Transverse colon (tissue), 4 donors: ENCODE measurements around the gene IMMP2L. TPM values are rescaled to one million over a fixed set of nuclear protein-coding genes. Genes with fewer than 3 reads are reported as not detected.

Source experiments
- DNase-seq: peaks from one replicate; pipeline ENCODE4 v3.0.0-alpha.2; 2019
- H3K27ac ChIP-seq, 4 donors: fragments of 200-600 bp; sonication (generic); 2 replicates each; pipeline ENCODE4 v1.5.1; 2016 to 2018; ENCODE audit warnings: inconsistent platforms in 4 of 4
- H3K27me3 ChIP-seq: fragments of 200-600 bp; sonication (generic); 2 replicates; pipeline ENCODE4 v1.5.1; 2017; ENCODE audit warnings: inconsistent platforms
- H3K36me3 ChIP-seq, 4 donors: fragments of 200-600 bp; sonication (generic); 2 replicates each; pipeline ENCODE4 v1.5.1; 2017 to 2019; ENCODE audit warnings: inconsistent platforms in 4 of 4
- H3K4me1 ChIP-seq, 4 donors: fragments of 200-600 bp; sonication (generic); 2 replicates each; pipeline ENCODE4 v1.5.1; 2017 to 2020; ENCODE audit warnings: inconsistent platforms in 4 of 4
- H3K4me3 ChIP-seq, 4 donors: fragments of 200-600 bp; sonication (generic); 1 replicate in 1 of 4; 2 replicates in 3 of 4; pipeline versions ENCODE4 v1.5.1 to v1.6.1; 2017 to 2019; ENCODE audit warnings: inconsistent platforms in 4 of 4
- H3K9me3 ChIP-seq, 2 donors: fragments of 200-600 bp; sonication (generic); 2 replicates each; pipeline ENCODE4 v1.5.1; 2017 to 2019; ENCODE audit warnings: inconsistent platforms in 2 of 2
- EP300 ChIP-seq: sonication (generic); formaldehyde crosslinking; IDR thresholded peaks from one replicate; pipeline ENCODE4 v1.6.1; 2017; ENCODE audit warnings: antibody characterized with exemption, low read depth
- POLR2A ChIP-seq: fragments of 450-650 bp; IDR thresholded peaks from one replicate; pipeline ENCODE4 v1.6.1; 2016; ENCODE audit warnings: antibody characterized with exemption, mild to moderate bottlenecking, moderate library complexity
- POLR2AphosphoS5 ChIP-seq, 3 donors: sonication (generic); formaldehyde crosslinking; IDR thresholded peaks; one replicate each; pipeline ENCODE4 v1.6.1; 2016; ENCODE audit warnings: antibody characterized with exemption in 3 of 3
- WGBS, 2 donors: methylation state at CpG; one replicate each; pipeline ENCODE4 v1.1.5; 2018; ENCODE audit warnings: low coverage in 1 of 2; 5-methylcytosine and 5-hydroxymethylcytosine counted together
- in situ Hi-C, 4 donors: fragments of 200-750 bp; cut with MboI; loops; one replicate each; pipeline versions ENCODE4 v1.15.0 to v1.15.1; 2017; ENCODE audit warnings: low sequenced_read_pairs in 3 of 4, low pct_ligation_motif_present in 1 of 4, low pct_unique_long_range_greater_than_20kb in 1 of 4
- intact Hi-C: fragments of 100-400 bp; cut with DNase I; formaldehyde crosslinking; loops from one replicate; pipeline ENCODE4 v1.15.1; 2023; ENCODE audit warnings: low total_unique reads
- total RNA-seq, 4 donors: library from RNA; depleted of rRNA; stranded (reverse); fragments of >200 nt; gene quantifications; one replicate each; pipeline ENCODE4 v1.1.0, GENCODE V29; 2016
- TF ChIP-seq, protein P1 (sequence below), 5 experiments: fragments of 200-600 bp in 3 of 5; fragments of 450-650 bp in 2 of 5; sonication (generic) in 3 of 5; IDR thresholded peaks; 1 replicate in 2 of 5; 2 replicates in 3 of 5; pipeline ENCODE4 v1.5.1; 2016 to 2017; ENCODE audit warnings: antibody characterized with exemption in 5 of 5, inconsistent platforms in 3 of 5, mild to moderate bottlenecking in 2 of 5, moderate library complexity in 1 of 5

The IMMP2L gene
- total RNA-seq, 4 donors from 2014 or later = 8.6 to 69.6 (median 10.9) TPM

- TF ChIP-seq, protein P1, sequence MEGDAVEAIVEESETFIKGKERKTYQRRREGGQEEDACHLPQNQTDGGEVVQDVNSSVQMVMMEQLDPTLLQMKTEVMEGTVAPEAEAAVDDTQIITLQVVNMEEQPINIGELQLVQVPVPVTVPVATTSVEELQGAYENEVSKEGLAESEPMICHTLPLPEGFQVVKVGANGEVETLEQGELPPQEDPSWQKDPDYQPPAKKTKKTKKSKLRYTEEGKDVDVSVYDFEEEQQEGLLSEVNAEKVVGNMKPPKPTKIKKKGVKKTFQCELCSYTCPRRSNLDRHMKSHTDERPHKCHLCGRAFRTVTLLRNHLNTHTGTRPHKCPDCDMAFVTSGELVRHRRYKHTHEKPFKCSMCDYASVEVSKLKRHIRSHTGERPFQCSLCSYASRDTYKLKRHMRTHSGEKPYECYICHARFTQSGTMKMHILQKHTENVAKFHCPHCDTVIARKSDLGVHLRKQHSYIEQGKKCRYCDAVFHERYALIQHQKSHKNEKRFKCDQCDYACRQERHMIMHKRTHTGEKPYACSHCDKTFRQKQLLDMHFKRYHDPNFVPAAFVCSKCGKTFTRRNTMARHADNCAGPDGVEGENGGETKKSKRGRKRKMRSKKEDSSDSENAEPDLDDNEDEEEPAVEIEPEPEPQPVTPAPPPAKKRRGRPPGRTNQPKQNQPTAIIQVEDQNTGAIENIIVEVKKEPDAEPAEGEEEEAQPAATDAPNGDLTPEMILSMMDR (IDR thresholded peaks at IDR 0.05) = no peak
- TF ChIP-seq EP300 = no peak
- TF ChIP-seq POLR2A = no peak
- no peak for TF ChIP-seq POLR2AphosphoS5 (IDR thresholded peaks at IDR 0.05)
- Histone ChIP-seq H3K36me3 (no peaks in the 10 kb centered on the region), H3K9me3 (no peaks in the 10 kb centered on the region), H3K27ac (no peak overlapping the region), H3K4me3 (no peak overlapping the region), H3K4me1 (no peaks in the 10 kb centered on the region), H3K27me3 (no peaks in the 10 kb centered on the region)
- DNase-seq = no peak
- intact Hi-C loops = no loop called here
- in situ Hi-C loops = no loop called here
- 81 to 85% methylated on average over 3 of the region's 3 CpGs for WGBS, 2 donors
These were observed 27.0 kb downstream of the IMMP2L start for GRCh38 chr7:111535142-111535870.

GRCh38 chr7:111532625-111533024, 29.7 kb downstream of the IMMP2L start:
- H3K4me3 ChIP-seq = no peak overlapping the region
- H3K36me3 ChIP-seq = no peaks in the 10 kb centered on the region
- no peaks in the 10 kb centered on the region for H3K9me3 ChIP-seq
- no peaks in the 10 kb centered on the region for H3K27me3 ChIP-seq
- TF ChIP-seq, protein P1 (IDR thresholded peaks at IDR 0.05) = no peak
- no peak for TF ChIP-seq EP300
- no peak for TF ChIP-seq POLR2AphosphoS5 (IDR thresholded peaks at IDR 0.05)
- TF ChIP-seq POLR2A = no peak
- H3K27ac ChIP-seq = no peak overlapping the region
- in situ Hi-C loops = no loop called here
- H3K4me1 ChIP-seq = peaks cover 0 to 9% (median 0%) of the 10 kb centered on the region in 4 donors
- intact Hi-C loops = no loop called here
- no peak for DNase-seq

- no peak overlapping the region for H3K4me3 ChIP-seq
These were observed 30.3 kb downstream of the IMMP2L start for GRCh38 chr7:111531993-111532392.

GRCh38 chr7:111530356-111530668, 32.0 kb downstream of the IMMP2L start:
- Histone ChIP-seq H3K4me3 (no peak overlapping the region), H3K27me3 (no peaks in the 10 kb centered on the region), H3K27ac (no peak overlapping the region), H3K4me1 (peaks cover 0 to 11% (median 0%) of the 10 kb centered on the region in 4 donors), H3K9me3 (no peaks in the 10 kb centered on the region), H3K36me3 (no peaks in the 10 kb centered on the region)
- no peak for DNase-seq
- in situ Hi-C loops (no loop called here), intact Hi-C loops (no loop called here)
- TF ChIP-seq POLR2AphosphoS5 (IDR thresholded peaks at IDR 0.05) = no peak
- TF ChIP-seq, protein P1 (IDR thresholded peaks at IDR 0.05) = no peak

More at GRCh38 chr7:111531993-111532392, 30.3 kb downstream of the IMMP2L start:
- 91 to 97% methylated on average over 3 of the region's 3 CpGs for WGBS, 2 donors
- in situ Hi-C loops = no loop called here
- Histone ChIP-seq H3K27me3 (no peaks in the 10 kb centered on the region), H3K9me3 (no peaks in the 10 kb centered on the region), H3K27ac (no peak overlapping the region), H3K4me1 (peaks cover 0 to 11% (median 0%) of the 10 kb centered on the region in 4 donors), H3K36me3 (no peaks in the 10 kb centered on the region)
- DNase-seq = no peak
- intact Hi-C loops = no loop called here
- TF ChIP-seq POLR2AphosphoS5 (IDR thresholded peaks at IDR 0.05) (no peak), EP300 (no peak), POLR2A (no peak)
- TF ChIP-seq, protein P1 (IDR thresholded peaks at IDR 0.05) = no peak
